ENCODE measurements around the gene ATP1A2. TPM values are rescaled to one million over a fixed set of nuclear protein-coding genes. Genes with fewer than 3 reads are reported as not detected.

The ATP1A2 gene
- total and polyA plus RNA-seq, 4 donors, result 15.3 to 27.7 (median 25.9) TPM

- Histone ChIP-seq H3K27ac (ENCODE audit: low read depth in 1 of 2, low read length in 2 of 2) (peak overlapping the region in 1 of 2 donors; percentile 2), H3K4me1 (ENCODE audit: control insufficient read depth in 1 of 2, insufficient read depth in 2 of 2, low read length in 2 of 2) (peaks cover 0 to 5% of the 10 kb centered on the region in 2 donors), H3K27me3 (ENCODE audit: control insufficient read depth in 1 of 2, insufficient read depth in 2 of 2, low read length in 1 of 2) (no peaks in the 10 kb centered on the region), H3K9me3 (ENCODE audit: control insufficient read depth, low read length) (no peaks in the 10 kb centered on the region), H3K36me3 (ENCODE audit: control insufficient read depth in 1 of 2, insufficient read depth in 2 of 2, low read length in 1 of 2) (peaks cover 0 to 8% of the 10 kb centered on the region in 2 donors), H3K4me3 (ENCODE audit: low read length in 2 of 2) (no peak overlapping the region)
- intact Hi-C loops (cut with DNase I), result no loop called here
- 86 to 88% methylated on average over 22 of the region's 22 CpGs for WGBS, 2 donors
- peak in 1 of 2 donors; percentile 63 for DNase-seq
- ATAC-seq (ENCODE audit: low FRiP score), result no peak
Measured at GRCh38 chr1:160136121-160136925, 20.8 kb downstream of the ATP1A2 start.

GRCh38 chr1:160136926-160137200, 21.3 kb downstream of the ATP1A2 start:
- no peak overlapping the region for H3K4me3 ChIP-seq (ENCODE audit: low read length in 2 of 2)
- no peaks in the 10 kb centered on the region for H3K27me3 ChIP-seq (ENCODE audit: control insufficient read depth in 1 of 2, insufficient read depth in 2 of 2, low read length in 1 of 2)
- peaks cover 0 to 4% of the 10 kb centered on the region in 2 donors for H3K4me1 ChIP-seq (ENCODE audit: control insufficient read depth in 1 of 2, insufficient read depth in 2 of 2, low read length in 2 of 2)
- H3K9me3 ChIP-seq (ENCODE audit: control insufficient read depth, low read length), result no peaks in the 10 kb centered on the region
- intact Hi-C loops (cut with DNase I), result no loop called here
- WGBS, 2 donors, result 52 to 66% methylated on average over 5 of the region's 5 CpGs
- H3K36me3 ChIP-seq (ENCODE audit: control insufficient read depth in 1 of 2, insufficient read depth in 2 of 2, low read length in 1 of 2), result peaks cover 0 to 8% of the 10 kb centered on the region in 2 donors
- peak overlapping the region; percentile 2 to 52 for H3K27ac ChIP-seq (ENCODE audit: low read depth in 1 of 2, low read length in 2 of 2)
- no peak for ATAC-seq (ENCODE audit: low FRiP score)
- peak in 1 of 2 donors; percentile 54 for DNase-seq

DNA sequence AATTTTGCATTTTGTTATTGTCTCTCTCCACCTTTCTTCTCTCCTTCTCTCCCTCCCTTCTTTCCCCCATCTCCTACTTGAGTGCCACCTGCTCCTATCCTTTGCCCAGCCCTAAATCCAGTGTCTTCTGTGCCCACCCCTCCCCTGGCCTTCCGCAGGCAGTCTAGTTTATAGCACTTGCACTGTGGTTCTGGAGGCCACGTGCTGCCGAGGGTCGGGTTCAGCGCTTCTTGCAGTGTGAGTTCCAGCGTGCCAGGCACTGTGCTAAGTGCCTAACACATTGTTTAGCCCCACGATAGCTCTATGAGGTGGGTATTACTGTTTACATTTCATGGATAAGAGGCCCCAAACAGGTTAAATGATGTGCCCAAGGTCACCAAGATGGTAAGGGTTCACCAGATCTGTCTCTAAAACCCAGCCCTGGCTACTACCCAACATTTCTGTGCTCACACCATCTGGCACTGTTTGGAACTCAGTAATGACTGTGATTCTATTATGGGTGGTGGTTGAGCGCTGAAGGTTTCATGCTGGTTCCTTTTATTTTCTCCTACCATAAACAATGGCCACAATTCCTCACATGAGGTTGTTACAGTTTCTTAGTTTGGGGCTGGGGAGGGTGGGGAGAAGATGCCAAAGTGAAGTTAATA, 21.8 kb downstream of the ATP1A2 start:
- H3K27ac ChIP-seq (ENCODE audit: low read depth in 1 of 2, low read length in 2 of 2), result peak overlapping the region; percentile 4 to 52

GRCh38 chr1:160139840-160140239, 24.3 kb downstream of the ATP1A2 start:
- WGBS, 2 donors, result 94 to 95% methylated on average over 8 of the region's 8 CpGs
- Histone ChIP-seq H3K4me1 (ENCODE audit: control insufficient read depth in 1 of 2, insufficient read depth in 2 of 2, low read length in 2 of 2) (peaks cover 0 to 4% of the 10 kb centered on the region in 2 donors), H3K27ac (ENCODE audit: low read depth in 1 of 2, low read length in 2 of 2) (no peak overlapping the region), H3K9me3 (ENCODE audit: control insufficient read depth, low read length) (no peaks in the 10 kb centered on the region), H3K4me3 (ENCODE audit: low read length in 2 of 2) (no peak overlapping the region), H3K36me3 (ENCODE audit: control insufficient read depth in 1 of 2, insufficient read depth in 2 of 2, low read length in 1 of 2) (peaks cover 0 to 8% of the 10 kb centered on the region in 2 donors), H3K27me3 (ENCODE audit: control insufficient read depth in 1 of 2, insufficient read depth in 2 of 2, low read length in 1 of 2) (no peaks in the 10 kb centered on the region)
- peak in 1 of 2 donors; percentile 62 for DNase-seq
- intact Hi-C loops (cut with DNase I), result no loop called here
- ATAC-seq (ENCODE audit: low FRiP score), result no peak

More for the DNA sequence above, 21.8 kb downstream of the ATP1A2 start:
- Histone ChIP-seq H3K4me3 (ENCODE audit: low read length in 2 of 2) (no peak overlapping the region), H3K9me3 (ENCODE audit: control insufficient read depth, low read length) (no peaks in the 10 kb centered on the region), H3K36me3 (ENCODE audit: control insufficient read depth in 1 of 2, insufficient read depth in 2 of 2, low read length in 1 of 2) (peaks cover 0 to 8% of the 10 kb centered on the region in 2 donors), H3K27me3 (ENCODE audit: control insufficient read depth in 1 of 2, insufficient read depth in 2 of 2, low read length in 1 of 2) (no peaks in the 10 kb centered on the region), H3K4me1 (ENCODE audit: control insufficient read depth in 1 of 2, insufficient read depth in 2 of 2, low read length in 2 of 2) (peaks cover 0 to 4% of the 10 kb centered on the region in 2 donors)
- intact Hi-C loops (cut with DNase I), result no loop called here
- DNase-seq (peak in 1 of 2 donors; percentile 37), ATAC-seq (ENCODE audit: low FRiP score) (no peak)
- WGBS, 2 donors, result 82 to 85% methylated on average over 8 of the region's 8 CpGs

GRCh38 chr1:160143695-160144094, 28.1 kb downstream of the ATP1A2 start:
- Histone ChIP-seq H3K9me3 (ENCODE audit: control insufficient read depth, low read length) (no peaks in the 10 kb centered on the region), H3K27ac (ENCODE audit: low read depth in 1 of 2, low read length in 2 of 2) (no peak overlapping the region), H3K36me3 (ENCODE audit: control insufficient read depth in 1 of 2, insufficient read depth in 2 of 2, low read length in 1 of 2) (peaks cover 0 to 3% of the 10 kb centered on the region in 2 donors), H3K4me1 (ENCODE audit: control insufficient read depth in 1 of 2, insufficient read depth in 2 of 2, low read length in 2 of 2) (peaks cover 0 to 1% of the 10 kb centered on the region in 2 donors), H3K27me3 (ENCODE audit: control insufficient read depth in 1 of 2, insufficient read depth in 2 of 2, low read length in 1 of 2) (no peaks in the 10 kb centered on the region), H3K4me3 (ENCODE audit: low read length in 2 of 2) (no peak overlapping the region)
- 41 to 63% methylated on average over 1 of the region's 1 CpG for WGBS, 2 donors
- no peak for ATAC-seq (ENCODE audit: low FRiP score)
- intact Hi-C loops (cut with DNase I), result no loop called here
- no peak for DNase-seq

- 56 to 62% methylated on average over 4 of the region's 4 CpGs for WGBS, 2 donors
- peaks cover 0 to 1% of the 10 kb centered on the region in 2 donors for H3K4me1 ChIP-seq (ENCODE audit: control insufficient read depth in 1 of 2, insufficient read depth in 2 of 2, low read length in 2 of 2)
- H3K4me3 ChIP-seq (ENCODE audit: low read length in 2 of 2), result no peak overlapping the region
- H3K27ac ChIP-seq (ENCODE audit: low read depth in 1 of 2, low read length in 2 of 2), result no peak overlapping the region
- no peaks in the 10 kb centered on the region for H3K9me3 ChIP-seq (ENCODE audit: control insufficient read depth, low read length)
- no peaks in the 10 kb centered on the region for H3K27me3 ChIP-seq (ENCODE audit: control insufficient read depth in 1 of 2, insufficient read depth in 2 of 2, low read length in 1 of 2)
- DNase-seq, result no peak
- ATAC-seq (ENCODE audit: low FRiP score), result no peak
- no peaks in the 10 kb centered on the region for H3K36me3 ChIP-seq (ENCODE audit: control insufficient read depth in 1 of 2, insufficient read depth in 2 of 2, low read length in 1 of 2)
- intact Hi-C loops (cut with DNase I), result no loop called here
Measured at GRCh38 chr1:160144921-160145320, 29.4 kb downstream of the ATP1A2 start.

DNA sequence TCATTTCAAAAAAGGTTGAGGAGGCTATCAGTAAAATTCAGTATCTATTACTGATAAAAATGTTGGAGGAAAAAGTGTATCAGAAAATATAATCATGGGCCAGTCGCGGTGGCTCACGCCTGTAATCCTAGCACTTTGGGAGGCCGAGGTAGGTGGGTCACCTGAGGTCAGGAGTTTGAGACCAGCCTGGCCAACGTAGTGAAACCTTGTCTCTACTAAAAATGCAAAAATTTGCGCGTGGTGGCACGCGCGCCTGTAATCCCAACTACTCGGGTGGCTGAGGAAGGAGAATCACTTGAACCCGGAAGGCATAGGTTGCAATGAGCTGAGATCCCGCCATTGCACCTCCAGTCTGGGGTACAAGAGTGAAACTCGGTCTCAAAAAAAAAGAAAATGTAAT, 30.5 kb downstream of the ATP1A2 start:
- no peak overlapping the region for H3K4me3 ChIP-seq (ENCODE audit: low read length in 2 of 2)

GRCh38 chr1:160148121-160148520, 32.6 kb downstream of the ATP1A2 start:
- H3K36me3 ChIP-seq (ENCODE audit: control insufficient read depth in 1 of 2, insufficient read depth in 2 of 2, low read length in 1 of 2), result no peaks in the 10 kb centered on the region
- no peaks in the 10 kb centered on the region for H3K27me3 ChIP-seq (ENCODE audit: control insufficient read depth in 1 of 2, insufficient read depth in 2 of 2, low read length in 1 of 2)
- no peak overlapping the region for H3K4me3 ChIP-seq (ENCODE audit: low read length in 2 of 2)
- H3K27ac ChIP-seq (ENCODE audit: low read depth in 1 of 2, low read length in 2 of 2), result peak overlapping the region; percentile 69 to 81
- ATAC-seq (ENCODE audit: low FRiP score), result no peak
- no peaks in the 10 kb centered on the region for H3K9me3 ChIP-seq (ENCODE audit: control insufficient read depth, low read length)
- 75% methylated on average over 3 of the region's 3 CpGs for WGBS, 2 donors
- peak in 1 of 2 donors; percentile 23 for DNase-seq
- intact Hi-C loops (cut with DNase I), result no loop called here
- peaks cover 0 to 1% of the 10 kb centered on the region in 2 donors for H3K4me1 ChIP-seq (ENCODE audit: control insufficient read depth in 1 of 2, insufficient read depth in 2 of 2, low read length in 2 of 2)

More for the DNA sequence above, 30.5 kb downstream of the ATP1A2 start:
- H3K9me3 ChIP-seq (ENCODE audit: control insufficient read depth, low read length), result no peaks in the 10 kb centered on the region
- DNase-seq (peak in 1 of 2 donors; percentile 22), ATAC-seq (ENCODE audit: low FRiP score) (no peak)
- no peak overlapping the region for H3K27ac ChIP-seq (ENCODE audit: low read depth in 1 of 2, low read length in 2 of 2)
- whole genome bisulfite sequencing, 2 donors, result 91 to 92% methylated on average over 14 of the region's 14 CpGs
- no peaks in the 10 kb centered on the region for H3K36me3 ChIP-seq (ENCODE audit: control insufficient read depth in 1 of 2, insufficient read depth in 2 of 2, low read length in 1 of 2)
- H3K4me1 ChIP-seq (ENCODE audit: control insufficient read depth in 1 of 2, insufficient read depth in 2 of 2, low read length in 2 of 2), result peaks cover 0 to 1% of the 10 kb centered on the region in 2 donors
- intact Hi-C loops (cut with DNase I), result no loop called here
- H3K27me3 ChIP-seq (ENCODE audit: control insufficient read depth in 1 of 2, insufficient read depth in 2 of 2, low read length in 1 of 2), result no peaks in the 10 kb centered on the region

DNA sequence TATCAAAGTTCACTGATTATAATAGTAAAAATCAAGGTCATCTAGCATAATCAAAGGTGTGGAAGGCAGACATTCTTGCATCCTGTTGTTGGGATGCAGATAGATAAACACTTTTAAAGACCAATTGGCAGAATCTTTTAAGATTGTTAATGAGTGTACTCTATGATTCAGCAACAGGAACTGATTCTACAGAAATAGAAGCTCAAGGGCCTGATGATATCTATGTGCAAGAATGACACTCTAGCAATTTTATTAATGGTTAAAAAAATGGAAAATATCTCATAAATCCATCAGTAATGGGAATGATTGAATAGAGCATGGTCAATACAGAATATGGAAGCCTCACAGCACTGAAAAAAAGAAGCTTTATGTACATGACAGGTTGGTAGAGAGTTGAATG, 33.7 kb downstream of the ATP1A2 start:
- H3K27ac ChIP-seq (ENCODE audit: low read depth in 1 of 2, low read length in 2 of 2), result peak overlapping the region in 1 of 2 donors; percentile 61
- no peak for ATAC-seq (ENCODE audit: low FRiP score)
- no peaks in the 10 kb centered on the region for H3K9me3 ChIP-seq (ENCODE audit: control insufficient read depth, low read length)
- H3K36me3 ChIP-seq (ENCODE audit: control insufficient read depth in 1 of 2, insufficient read depth in 2 of 2, low read length in 1 of 2), result no peaks in the 10 kb centered on the region
- peaks cover 0 to 1% of the 10 kb centered on the region in 2 donors for H3K4me1 ChIP-seq (ENCODE audit: control insufficient read depth in 1 of 2, insufficient read depth in 2 of 2, low read length in 2 of 2)
- H3K4me3 ChIP-seq (ENCODE audit: low read length in 2 of 2), result no peak overlapping the region
- no peaks in the 10 kb centered on the region for H3K27me3 ChIP-seq (ENCODE audit: control insufficient read depth in 1 of 2, insufficient read depth in 2 of 2, low read length in 1 of 2)
- DNase-seq, result no peak
- intact Hi-C loops (cut with DNase I), result no loop called here

Data from aorta (tissue), 5 donors.